Skin of body (tissue), 2 donors: ENCODE measurements around the gene OGA. TPM values are rescaled to one million over a fixed set of nuclear protein-coding genes. Genes with fewer than 3 reads are reported as not detected.

ENCODE experiments used
- DNase-seq: peaks from one replicate; lab custom pipeline; 2025; lab: John Stamatoyannopoulos, UW
- total RNA-seq: library from RNA; depleted of rRNA; stranded (reverse); fragments of >200 nt; gene quantifications from one replicate; pipeline ENCODE4 v1.2.3, GENCODE V29; 2014

OGA gene
- total RNA-seq, 1 donor from 2014 or later, result 217 TPM

DNA sequence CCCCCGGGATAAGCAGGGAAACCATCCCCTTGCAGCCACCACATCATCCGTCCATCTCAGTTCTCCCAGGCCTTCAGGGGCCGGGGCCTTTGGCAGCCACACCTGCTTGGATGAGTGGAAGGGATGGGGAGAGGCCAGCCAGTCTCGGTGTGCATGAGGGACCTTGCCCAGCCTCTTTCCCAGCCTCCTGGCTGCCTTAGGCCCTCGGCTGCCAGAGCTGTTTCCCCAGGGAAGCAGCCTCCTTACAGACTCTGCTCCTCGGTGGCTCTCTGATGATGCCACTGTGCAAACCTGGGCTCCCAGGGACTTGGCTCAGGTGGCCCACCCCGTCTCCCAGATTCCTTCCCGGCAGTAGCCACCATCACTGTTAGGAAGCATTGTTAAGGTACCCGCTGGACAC lies 57.0 kb downstream of the OGA start:
- DNase-seq, result no peak

DNA sequence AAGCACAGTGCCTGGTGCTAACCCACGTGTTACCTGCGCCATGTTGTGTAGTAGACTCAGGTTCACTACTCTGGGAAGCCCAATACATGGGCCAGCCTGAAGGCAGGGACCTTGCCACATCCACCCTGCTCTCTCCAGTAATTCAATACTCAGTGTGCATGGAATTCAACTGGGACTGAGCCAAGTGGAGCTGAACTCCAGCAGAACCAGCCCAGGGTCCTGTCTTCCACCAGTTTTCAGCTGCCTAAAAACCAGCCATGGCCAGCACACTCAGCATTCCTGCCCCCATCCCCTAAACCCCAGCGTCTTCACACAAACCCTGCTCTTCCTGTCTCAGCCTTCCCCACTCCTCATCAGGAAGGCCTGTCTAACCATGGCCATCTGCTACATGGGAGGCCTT lies 57.7 kb downstream of the OGA start:
- no peak for DNase-seq

DNA sequence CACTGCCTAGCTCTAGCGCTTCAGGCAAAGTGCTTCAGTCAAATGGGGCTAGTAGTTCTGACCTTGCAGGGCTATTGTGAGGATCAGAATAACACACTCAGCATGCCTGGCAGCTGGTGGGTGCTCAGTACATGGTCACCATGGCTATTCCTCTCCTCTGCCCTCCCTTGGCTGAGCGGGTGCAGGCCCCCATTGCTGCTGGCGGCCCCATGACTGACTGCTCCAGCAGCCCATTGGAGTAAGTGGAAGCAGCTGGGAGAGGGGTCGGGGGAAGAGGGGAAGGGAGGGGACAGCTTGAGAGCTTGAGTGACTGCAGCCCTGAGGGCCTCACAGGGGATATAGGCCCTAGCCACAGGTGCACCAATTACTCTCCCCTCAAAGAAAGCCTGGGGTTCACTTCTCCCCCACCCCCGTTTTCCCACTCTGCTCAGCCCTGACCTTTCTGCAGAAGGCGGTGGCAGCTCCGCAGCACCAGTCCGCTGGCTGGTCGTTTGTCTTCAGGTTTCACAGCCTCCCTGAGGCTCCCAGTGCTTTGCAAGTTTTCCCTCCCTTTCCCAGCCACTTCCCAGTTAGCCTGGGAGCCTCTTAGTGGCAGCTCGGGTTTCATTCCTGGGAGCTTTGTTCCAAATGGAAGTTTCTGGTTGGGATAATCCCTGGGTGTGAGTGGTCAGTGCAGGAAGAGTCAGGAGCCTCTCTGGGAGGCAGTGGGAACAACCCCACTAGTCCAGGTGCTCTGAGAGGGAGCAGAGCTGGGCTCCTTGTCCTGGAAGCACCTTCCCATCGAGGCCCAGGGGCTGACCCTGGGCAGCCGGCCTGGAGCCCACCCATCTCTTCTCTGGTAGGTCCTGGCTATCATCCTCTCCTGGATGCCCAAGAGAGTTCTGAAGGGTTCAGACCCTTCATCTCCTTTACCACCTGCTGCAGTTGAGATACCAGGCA lies 58.7 kb downstream of the OGA start:
- DNase-seq, result no peak

GRCh38 chr10:101758858-101759257 lies 59.4 kb downstream of the OGA start:
- no peak for DNase-seq

GRCh38 chr10:101752241-101752640 lies 66.0 kb downstream of the OGA start:
- no peak for DNase-seq

- DNase-seq, result no peak
Observed at GRCh38 chr10:101749047-101750016, 68.9 kb downstream of the OGA start.

GRCh38 chr10:101748496-101748895 lies 69.7 kb downstream of the OGA start:
- DNase-seq, result no peak

- DNase-seq, result no peak
Observed at GRCh38 chr10:101745074-101745696, 73.1 kb downstream of the OGA start.

DNA sequence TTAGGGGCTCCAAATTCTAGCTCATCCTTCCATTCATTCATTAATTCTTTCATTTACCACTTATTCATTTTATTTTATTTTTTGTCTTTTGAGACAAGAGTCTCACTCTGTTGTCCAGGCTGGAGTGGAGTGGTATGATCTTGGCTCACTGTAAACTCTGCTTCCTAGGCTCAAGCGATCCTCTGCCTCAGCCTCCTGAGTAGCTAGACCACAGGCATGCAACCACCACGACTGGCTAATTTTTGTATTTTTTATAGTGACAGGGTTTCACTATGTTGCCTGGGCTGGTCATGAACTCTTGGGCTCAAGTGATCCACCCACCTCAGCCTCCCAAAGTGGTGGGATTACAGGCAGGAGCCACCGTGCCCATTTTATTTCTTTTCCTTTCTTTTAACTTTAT lies 74.0 kb downstream of the OGA start:
- no peak for DNase-seq

GRCh38 chr10:101741938-101742337 lies 76.3 kb downstream of the OGA start:
- DNase-seq, result no peak

- no peak for DNase-seq
Observed at GRCh38 chr10:101736666-101737065, 81.6 kb downstream of the OGA start.

Other genes starting within 250 kb of the OGA start
- gene POLL, start 230.2 kb downstream of the OGA start, total RNA-seq, result 11.0 TPM
- 21.5 TPM for gene DPCD, start 230.1 kb downstream of the OGA start, total RNA-seq
- 34.4 TPM for gene FBXW4, start 123.3 kb downstream of the OGA start, total RNA-seq
- not detected for gene FGF8, start 42.3 kb downstream of the OGA start, total RNA-seq
- 35.1 TPM for gene NPM3, start 35.0 kb downstream of the OGA start, total RNA-seq
- gene KCNIP2, start 25.4 kb upstream of the OGA start, total RNA-seq, result 5.7 TPM
- 16.6 TPM for gene ARMH3, start 237.7 kb upstream of the OGA start, total RNA-seq
- 9.0 TPM for gene HPS6, start 246.9 kb upstream of the OGA start, total RNA-seq